ENCODE measurements around the gene GTF3C1.
A peak's percentile ranks its signal among the peaks of the same experiment; 100 is the strongest.

GTF3C1 gene

DNA sequence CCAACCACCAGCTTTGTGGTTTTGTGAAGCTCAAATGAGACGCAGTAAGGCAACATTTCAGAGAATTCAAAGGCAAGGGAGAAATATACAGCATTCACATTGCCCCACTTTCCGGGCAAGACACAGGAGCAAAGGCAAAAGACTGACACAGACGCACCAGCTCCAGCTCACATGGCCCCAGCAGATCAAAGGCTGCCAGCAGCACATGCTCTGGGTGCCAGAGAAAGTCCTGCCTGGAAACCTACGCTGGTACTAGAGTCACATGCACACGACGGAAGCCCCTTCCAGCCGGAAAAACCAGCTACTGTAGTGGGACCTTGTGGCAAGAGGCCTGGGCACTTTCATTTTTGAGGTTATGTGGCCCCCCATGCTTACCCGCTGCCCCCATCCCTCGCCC, 50.1 kb downstream of the GTF3C1 start:
- no peak overlapping the region for H3K4me3 ChIP-seq (ENCODE audit: low read depth, low read length)
- no peak for DNase-seq (ENCODE audit: low read depth)

DNA sequence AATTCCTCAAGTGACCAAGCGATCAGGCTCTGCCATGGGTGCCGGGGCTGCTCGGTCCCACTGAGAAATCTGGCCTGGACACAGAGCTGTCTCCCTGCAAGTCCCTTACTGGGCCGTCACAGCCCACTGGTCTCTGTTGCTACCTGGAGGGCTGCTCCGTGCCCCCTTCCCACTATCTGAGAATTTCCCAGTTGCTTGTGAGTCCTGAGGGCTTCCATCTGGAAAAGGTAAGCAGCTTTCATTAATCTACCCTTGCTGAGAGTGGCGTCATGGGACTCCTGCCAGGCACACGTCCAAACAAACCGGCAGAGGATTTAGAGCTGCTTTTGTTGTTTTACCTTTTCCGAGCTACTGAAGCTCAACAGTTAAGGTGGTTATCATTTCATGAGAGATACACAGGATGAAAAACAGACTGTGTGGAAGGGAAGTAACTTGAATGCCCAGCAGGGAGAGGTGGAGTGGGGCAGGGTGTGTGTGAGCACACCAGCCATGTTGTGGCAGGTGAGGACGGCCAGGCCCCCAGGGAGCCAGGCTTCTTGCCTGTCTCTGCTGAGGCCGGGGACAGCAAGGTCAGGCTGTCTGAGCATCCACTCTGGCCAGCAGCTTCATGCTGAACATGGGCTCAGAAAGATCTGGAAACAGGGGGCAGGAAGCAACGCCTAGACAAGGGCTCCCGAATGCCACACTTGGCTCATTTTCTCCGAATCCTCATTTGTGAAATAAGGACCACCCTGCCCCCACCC, 50.6 kb downstream of the GTF3C1 start:
- H3K4me3 ChIP-seq (ENCODE audit: low read depth, low read length): no peak overlapping the region
- no peak for DNase-seq (ENCODE audit: low read depth)

DNA sequence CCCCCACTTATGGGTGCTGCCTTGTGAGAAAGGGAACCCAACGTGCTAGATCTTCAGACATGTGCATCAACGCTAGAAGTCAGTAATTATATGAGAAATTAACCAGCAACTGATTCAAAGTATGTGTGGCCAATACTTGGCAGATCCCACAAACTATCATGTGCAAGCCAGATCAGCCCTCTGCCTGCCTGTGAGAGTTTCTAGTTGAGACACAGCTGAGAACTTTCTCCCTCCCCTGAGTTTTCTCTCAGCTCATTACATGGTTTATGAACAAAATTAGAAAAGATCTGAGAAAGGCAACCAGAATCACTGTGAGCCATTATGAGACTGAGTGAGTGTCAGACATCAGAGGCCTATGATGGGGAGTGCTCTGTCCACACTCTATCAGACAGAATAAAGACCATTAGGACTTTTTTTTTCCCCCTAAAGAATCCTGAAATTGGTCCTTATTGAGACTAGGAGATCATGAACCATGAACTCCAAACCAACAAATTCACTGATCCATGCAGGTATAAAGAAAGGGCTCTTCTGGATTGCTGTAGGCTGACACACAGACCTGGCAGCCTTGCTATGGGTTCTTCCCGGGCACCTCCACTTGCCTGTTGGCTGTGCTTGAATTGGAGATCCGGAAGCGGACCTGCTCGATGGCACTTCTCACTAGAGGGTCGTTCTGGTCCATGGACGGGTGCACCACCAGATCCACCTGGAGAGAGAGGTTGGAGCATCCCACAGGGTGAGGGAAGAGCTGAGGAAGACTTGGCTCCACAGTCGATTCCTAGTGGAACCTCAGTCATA, 51.5 kb downstream of the GTF3C1 start:
- DNase-seq (ENCODE audit: low read depth): no peak
- H3K4me3 ChIP-seq (ENCODE audit: low read depth, low read length): no peak overlapping the region

DNA sequence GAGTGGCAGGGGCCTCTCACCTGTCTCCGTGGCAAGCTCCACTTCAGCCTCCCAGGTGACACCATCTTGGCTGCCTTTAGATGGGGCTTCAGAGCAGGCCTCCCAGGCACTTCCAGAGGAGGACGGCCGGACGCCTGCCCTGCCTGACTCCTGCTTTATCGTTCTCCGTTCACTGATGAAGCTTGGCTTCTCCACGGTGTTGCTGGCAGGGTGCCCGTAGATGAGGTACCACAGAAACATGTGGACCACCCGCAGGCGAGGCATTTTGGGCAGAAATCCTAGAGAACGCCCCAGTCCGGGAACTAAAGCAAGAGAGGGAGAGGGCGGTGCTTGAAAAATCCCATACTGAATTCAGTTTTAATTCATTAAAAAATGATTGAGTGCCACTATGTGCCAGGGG, 54.5 kb downstream of the GTF3C1 start:
- peak; percentile 7 for DNase-seq (ENCODE audit: low read depth)
- no peak overlapping the region for H3K4me3 ChIP-seq (ENCODE audit: low read depth, low read length)

DNA sequence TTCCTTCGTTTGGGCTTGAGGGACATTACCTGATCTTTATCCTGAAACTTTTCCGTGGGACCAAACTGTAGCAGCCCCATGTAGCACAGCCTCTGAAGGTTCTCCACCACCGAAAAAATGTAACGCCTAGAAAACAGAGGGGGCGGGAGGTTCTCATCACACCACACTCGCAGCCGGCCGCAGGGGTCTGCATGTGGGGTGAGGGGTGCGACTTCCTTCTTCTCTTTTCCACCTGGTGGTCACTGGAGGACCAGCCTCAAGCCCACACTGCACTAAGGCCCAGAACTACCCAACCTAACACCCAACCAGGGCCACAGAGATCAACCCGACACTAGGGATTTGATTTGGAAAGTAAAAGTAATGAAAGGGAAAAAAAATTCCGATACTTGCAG, 57.1 kb downstream of the GTF3C1 start:
- H3K4me3 ChIP-seq (ENCODE audit: low read depth, low read length): no peak overlapping the region
- DNase-seq (ENCODE audit: low read depth): no peak

DNA sequence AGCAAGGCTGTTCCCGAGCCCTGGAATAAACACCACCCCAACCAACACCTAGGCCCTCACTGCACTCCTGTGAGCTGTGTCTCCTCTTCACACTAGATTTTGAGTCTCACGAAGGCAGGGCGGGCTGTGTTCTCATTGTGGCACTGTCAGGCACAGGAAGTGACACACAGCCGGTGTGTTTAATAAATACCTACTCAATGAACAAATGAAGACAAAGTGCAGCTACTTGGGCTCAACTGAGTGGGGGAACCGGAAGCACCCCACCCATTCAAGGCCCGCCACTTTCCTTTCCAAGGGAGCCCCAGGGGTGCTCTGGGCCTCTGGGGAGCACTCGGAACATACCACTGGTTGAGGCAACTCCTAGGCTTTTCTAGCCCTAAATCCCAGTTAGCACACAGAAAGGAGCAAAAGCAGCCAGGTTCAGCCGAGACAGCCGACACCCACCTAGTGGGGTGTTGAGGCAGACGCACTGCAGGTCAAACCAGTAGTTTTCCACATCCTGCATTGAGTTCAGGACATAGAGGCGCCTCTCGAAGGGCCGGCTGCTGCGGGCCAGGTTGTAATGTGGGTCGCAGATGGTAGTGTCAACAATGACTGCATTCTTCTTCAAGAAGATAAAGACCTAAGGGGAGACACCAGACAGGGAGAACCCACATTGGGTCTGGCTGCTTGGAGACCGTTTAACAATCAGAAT, 57.7 kb downstream of the GTF3C1 start:
- DNase-seq (ENCODE audit: low read depth): no peak

DNA sequence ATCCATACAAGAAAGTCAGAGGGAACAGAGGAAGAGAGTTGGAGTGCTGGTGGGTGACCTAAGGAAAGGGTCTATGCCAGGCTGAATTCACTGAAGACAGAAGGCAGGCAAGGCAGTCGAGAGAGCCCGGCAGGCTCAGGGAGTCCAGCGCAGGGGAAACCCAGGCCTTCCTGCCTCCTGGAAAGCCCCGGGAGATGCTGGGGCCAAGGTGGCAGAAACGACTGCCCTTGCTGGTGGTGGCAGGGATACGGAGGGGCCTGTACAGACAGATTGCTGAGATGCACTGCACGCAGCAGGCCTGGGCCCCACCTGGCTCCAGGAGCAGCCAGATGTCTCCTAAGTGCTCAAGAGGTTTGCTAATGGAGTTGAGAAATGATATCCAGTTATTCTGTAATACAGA, 59.8 kb downstream of the GTF3C1 start:
- no peak overlapping the region for H3K4me3 ChIP-seq (ENCODE audit: low read depth, low read length)
- DNase-seq (ENCODE audit: low read depth): no peak

More for the DNA sequence above, 57.7 kb downstream of the GTF3C1 start:
- H3K4me3 ChIP-seq (ENCODE audit: low read depth, low read length): no peak overlapping the region

DNA sequence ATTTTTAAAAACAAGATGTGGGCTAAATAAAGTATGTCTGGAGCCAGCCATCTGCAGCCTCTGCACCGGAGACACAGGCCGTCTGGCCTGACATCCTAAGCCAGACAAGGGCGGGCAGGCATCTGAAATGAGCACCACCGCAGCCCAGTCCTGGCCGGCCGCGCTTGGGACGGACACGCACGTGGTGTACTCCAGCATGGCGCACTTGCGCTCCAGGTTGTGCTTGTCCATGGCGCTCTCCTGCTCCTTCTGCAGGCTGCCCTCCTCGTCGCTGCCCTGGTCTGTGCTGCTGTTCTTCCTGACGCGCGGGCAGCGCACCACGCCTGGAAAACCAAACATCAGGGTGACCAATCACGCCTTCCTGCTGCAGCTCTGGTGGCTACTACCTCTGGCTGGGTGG, 60.3 kb downstream of the GTF3C1 start:
- DNase-seq (ENCODE audit: low read depth): no peak
- no peak overlapping the region for H3K4me3 ChIP-seq (ENCODE audit: low read depth, low read length)

DNA sequence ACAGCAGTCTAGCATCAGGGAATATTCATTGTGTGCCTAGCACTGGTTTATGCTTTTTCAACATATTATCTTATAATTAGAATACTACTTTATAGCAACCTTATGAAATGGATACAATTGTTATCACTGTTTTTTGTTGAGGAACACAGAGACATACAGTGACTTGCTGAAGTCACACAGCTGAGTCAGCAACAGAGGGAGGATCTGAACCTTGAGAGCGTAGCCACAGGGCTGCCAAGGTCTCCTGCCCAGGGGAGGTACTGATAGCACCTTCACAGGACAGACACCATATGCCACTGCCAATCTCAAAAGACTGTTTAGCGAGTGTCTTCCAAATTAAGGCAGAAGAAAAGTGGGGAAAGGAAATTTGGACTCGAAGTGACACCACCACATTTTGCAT, 63.0 kb downstream of the GTF3C1 start:
- DNase-seq (ENCODE audit: low read depth): no peak
- no peak overlapping the region for H3K4me3 ChIP-seq (ENCODE audit: low read depth, low read length)

DNA sequence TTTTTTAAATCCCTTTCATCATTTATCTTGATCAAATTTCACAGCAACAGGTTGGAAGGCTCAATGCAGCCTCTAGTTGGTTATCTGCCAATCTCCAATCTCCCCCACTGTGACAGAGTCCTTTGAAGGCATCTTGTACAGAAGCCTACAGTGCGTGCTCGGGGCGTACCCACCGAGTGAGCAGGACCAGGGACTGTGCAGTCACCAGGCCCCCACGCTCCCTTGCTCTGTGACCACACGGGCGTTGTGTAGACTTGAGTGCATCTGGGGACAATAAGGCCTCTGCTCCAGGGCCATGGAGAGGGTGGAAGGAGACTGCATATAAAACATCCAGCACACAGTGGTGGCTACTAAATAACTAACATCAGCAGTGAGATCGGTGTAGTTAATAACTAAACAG, 63.4 kb downstream of the GTF3C1 start:
- no peak for DNase-seq (ENCODE audit: low read depth)
- H3K4me3 ChIP-seq (ENCODE audit: low read depth, low read length): no peak overlapping the region

DNA sequence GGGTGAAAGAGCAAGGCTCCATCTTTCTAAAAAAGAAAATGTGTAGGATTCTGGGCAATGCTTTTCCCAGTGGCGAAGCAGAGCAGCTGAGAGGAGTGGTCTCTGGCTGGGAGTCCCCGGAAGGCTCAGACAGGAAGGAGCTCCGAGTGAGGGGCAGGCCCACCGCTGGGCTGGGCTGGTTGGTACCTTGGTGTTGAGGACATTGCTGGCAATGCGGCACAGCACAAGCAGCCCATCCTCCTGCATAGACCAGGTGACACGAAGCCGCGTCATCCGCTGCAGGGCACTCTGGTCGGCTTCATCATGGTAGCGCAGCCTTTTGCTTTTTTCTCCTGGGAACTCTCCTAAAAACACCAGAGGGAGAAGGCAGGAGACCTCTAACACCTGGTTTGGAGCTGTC, 63.9 kb downstream of the GTF3C1 start:
- no peak for DNase-seq (ENCODE audit: low read depth)
- H3K4me3 ChIP-seq (ENCODE audit: low read depth, low read length): no peak overlapping the region

DNA sequence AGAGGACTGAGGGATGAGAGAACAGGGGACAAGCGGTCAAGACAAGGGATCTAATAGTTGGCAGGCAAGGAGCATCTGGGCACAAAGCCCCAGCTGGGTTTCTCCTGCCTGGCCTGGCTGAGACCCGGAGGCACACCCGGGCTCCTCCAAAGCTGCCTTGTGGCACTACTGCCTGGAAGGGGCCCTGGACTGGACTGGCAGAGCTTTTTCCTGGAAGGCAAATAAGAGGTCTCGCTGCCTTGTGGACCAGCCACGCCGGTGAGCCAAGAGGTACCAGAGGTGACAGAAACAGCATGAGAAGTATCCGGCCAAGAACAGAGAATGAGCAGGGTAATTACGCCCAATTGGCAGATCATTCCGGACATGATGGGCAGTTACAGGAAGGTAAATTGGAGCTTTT, 64.6 kb downstream of the GTF3C1 start:
- no peak overlapping the region for H3K4me3 ChIP-seq (ENCODE audit: low read depth, low read length)
- no peak for DNase-seq (ENCODE audit: low read depth)

DNA sequence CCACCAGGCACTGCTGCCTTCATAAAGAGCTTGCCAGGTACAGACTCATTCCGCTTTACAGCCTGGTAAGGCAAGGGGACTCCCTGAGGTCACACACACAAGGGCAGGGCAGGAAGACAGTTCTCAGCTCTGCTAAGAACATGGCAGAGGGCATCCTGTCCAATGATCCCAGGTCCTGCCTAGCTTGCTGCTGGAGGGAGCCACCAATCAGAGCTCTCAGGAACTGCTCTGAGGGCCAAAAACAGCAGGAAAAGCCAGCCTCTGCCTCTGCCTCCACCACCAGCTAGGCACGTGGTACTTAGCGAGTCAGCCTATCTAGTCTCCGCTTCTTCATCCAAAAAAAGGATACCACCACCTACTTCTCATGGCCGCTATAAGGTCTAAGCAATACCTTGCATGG, 66.1 kb downstream of the GTF3C1 start:
- DNase-seq (ENCODE audit: low read depth): no peak
- H3K4me3 ChIP-seq (ENCODE audit: low read depth, low read length): no peak overlapping the region

DNA sequence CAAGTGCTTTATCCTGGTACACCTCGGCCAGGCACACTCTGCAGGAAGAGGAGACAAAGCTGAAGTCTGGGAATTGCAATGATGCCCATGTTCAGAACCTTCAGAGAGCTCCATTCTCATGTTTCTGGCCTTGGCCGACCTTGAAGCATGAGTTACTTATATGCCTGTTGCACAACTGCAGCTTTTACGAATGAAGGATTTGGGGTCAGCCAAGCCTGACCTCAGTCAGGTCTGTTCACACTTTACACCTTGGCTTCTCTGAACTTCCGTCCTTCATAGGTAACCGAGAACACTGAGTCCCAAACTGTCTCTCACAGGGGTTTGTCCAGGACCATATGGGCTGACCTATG, 66.7 kb downstream of the GTF3C1 start:
- no peak overlapping the region for H3K4me3 ChIP-seq (ENCODE audit: low read depth, low read length)
- DNase-seq (ENCODE audit: low read depth): no peak

DNA sequence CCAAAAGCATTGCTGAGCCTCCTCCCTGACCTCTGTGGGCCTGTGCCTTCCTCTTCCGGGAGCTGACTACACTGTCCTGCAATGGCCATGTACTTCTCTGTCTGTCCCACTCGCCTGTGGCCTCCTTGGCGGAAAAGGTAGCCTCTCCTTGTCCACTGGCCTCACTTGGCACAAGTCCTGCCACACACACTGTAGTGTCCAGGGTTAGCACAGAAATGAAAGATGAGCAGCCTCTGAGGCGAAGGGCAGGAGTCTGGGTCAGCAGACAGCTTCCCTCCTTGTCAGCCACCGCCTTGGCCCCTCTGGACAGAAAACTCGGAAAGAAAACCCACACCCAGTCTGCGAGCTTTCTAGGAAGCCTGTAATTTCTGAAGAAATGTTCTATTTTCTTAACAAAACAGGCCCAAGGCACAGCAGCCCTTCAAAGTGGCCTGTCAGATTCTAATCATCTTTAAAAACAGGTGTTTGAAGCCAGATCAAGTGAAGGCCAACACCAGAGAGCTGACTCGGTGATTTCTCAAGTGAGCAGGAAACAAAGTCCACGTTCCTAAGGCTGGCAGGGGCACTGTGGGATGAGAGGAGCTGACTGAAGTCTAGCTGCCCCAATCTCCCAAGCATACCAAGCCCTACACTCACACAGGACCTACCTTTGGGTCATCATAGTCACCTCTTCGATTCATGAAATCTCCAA, 67.2 kb downstream of the GTF3C1 start:
- no peak overlapping the region for H3K4me3 ChIP-seq (ENCODE audit: low read depth, low read length)
- no peak for DNase-seq (ENCODE audit: low read depth)

DNA sequence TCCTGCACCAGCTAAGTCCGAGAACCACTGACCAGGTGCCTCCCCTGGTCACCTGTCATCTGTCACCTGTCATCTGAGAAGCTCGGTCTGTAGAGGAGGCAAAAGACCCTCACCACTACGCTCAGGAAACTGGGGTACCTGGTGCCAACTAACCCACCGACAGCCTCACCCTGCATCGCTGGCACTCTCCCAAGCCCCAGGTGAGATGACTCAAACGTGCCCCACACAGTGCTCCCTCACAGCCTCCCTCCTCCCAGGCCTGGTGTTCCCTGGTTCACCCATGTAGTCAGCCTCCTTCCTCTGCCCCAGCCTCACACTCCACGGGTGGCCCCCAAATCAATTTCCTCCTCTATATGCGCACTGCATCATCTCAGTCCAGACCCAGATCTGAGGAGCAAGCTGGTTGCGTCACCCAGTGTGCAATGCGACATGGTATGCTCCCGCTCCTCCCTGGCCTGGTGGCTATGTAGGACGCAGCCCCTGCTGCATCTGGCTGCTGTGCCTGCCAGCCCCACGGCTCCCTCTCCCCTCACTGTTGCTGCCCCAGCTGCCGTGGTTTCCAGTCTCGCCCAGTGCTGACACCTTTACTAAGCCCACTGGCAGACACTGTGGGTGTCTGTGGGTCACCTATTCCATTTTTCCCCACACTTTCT, 68.3 kb downstream of the GTF3C1 start:
- DNase-seq (ENCODE audit: low read depth): no peak
- H3K4me3 ChIP-seq (ENCODE audit: low read depth, low read length): no peak overlapping the region

DNA sequence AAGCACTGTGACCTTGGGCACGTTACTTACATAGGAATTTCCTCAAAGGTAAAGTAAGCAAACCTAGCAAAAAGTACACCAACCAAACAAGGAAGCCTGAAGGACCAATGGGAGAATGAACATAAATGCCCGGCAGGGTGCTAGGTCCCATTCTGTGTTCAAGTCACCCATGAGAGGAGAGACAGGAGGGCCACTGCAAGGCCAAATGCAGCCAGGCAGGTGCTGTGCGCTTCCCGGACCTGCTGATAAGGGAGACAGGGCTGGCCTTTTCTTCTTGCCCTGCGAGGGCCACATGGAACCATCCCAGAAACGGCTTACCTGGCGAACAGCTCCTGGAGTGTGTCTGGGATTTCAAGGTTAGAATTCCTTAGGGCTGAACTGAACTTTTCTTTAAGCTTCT, 69.0 kb downstream of the GTF3C1 start:
- H3K4me3 ChIP-seq (ENCODE audit: low read depth, low read length): no peak overlapping the region
- DNase-seq (ENCODE audit: low read depth): no peak

DNA sequence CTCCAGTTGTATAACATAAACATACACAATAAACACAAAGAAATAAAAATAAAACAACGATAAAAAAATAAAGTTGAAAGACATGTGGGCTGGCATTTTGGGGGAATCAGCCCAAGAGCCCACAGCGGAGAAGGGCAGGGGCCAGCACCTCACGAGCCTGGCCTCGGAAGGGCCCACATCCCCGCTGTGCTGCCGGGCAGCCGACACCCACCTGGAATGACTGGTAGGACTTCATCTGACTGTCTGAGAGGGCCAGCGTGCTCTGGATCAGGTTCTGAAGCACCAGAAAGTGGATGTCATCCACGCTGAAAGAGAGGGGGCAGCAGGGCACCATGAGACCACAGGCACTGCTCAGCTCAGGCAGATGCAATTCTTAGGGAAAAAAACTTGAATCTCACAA, 73.5 kb downstream of the GTF3C1 start:
- no peak overlapping the region for H3K4me3 ChIP-seq (ENCODE audit: low read depth, low read length)
- no peak for DNase-seq (ENCODE audit: low read depth)

DNA sequence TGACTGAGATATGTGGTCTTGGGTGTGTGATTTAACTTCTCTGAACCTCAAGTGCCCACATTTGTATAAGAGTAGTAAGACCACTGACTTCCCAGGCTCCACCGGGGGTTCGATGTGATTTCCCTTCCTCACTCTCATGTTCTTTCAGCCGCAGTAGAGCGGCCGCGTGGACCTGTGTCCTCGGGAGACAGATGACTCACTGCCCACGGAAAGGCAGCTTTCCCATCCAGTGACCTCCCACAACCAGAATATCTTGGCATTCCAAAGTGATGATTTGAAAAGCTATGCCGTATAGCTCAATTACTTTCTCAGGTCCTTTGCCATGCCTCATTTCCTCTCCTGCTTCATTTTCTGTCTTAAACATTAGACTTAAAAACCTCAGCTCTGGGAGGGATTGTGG, 74.2 kb downstream of the GTF3C1 start:
- DNase-seq (ENCODE audit: low read depth): peak; percentile 57
- no peak overlapping the region for H3K4me3 ChIP-seq (ENCODE audit: low read depth, low read length)

DNA sequence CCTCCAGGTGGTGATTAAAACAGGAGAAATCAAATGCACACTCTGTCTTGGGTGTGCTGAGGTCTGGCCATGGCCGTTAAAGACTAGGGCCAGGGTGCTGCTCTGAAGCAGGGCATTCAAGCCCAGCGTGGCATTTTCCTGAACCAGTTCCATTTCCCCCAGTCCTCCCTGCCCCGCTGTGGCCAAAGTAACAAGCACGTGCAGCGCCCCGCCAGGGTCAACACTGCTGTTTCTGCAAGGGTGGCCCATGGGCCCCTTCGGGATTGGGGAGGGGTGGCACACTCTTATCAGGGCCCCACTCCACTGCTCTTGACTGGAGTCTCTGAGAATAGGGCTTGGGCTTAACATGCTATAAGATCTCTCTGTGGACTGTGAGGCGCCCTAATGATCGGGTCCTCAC, 74.8 kb downstream of the GTF3C1 start:
- H3K4me3 ChIP-seq (ENCODE audit: low read depth, low read length): no peak overlapping the region
- no peak for DNase-seq (ENCODE audit: low read depth)

Data from skeletal muscle cell (primary cell).